ENCODE data around the gene METTL27.
"Not testable (repeated sequence)": the region's sequence is repeated elsewhere in the genome, so short reads cannot be mapped to it uniquely, and the experiment has no call there.

METTL27 gene

GRCh38 chr7:73809467-73809951, 32.8 kb downstream of the METTL27 start:
- TF ChIP-seq TARDBP (IDR thresholded peaks at IDR 0.05) = no peak
- TF ChIP-seq LEF1 (IDR thresholded peaks at IDR 0.05; ENCODE audit: borderline replicate concordance) = no peak
- no peak for TF ChIP-seq FOXA1 (IDR thresholded peaks at IDR 0.05)
- no peak for TF ChIP-seq PKNOX1 (IDR thresholded peaks at IDR 0.05)
- TF ChIP-seq SUZ12 (IDR thresholded peaks at IDR 0.05) = no peak
- TF ChIP-seq NFRKB (IDR thresholded peaks at IDR 0.05) = no peak
- TF ChIP-seq ARNT (IDR thresholded peaks at IDR 0.05) = no peak
- no peak for TF ChIP-seq BHLHE40 (IDR thresholded peaks at IDR 0.05; ENCODE audit: borderline replicate concordance)
- TF ChIP-seq CTBP1 (IDR thresholded peaks at IDR 0.05; ENCODE audit: borderline replicate concordance) = no peak
- TF ChIP-seq ZNF384 (IDR thresholded peaks at IDR 0.05) = no peak
- no peak for TF ChIP-seq HDGF (IDR thresholded peaks at IDR 0.05; ENCODE audit: borderline replicate concordance)
- TF ChIP-seq ELF4 (IDR thresholded peaks at IDR 0.05) = no peak
- no peak for TF ChIP-seq SP1 (IDR thresholded peaks at IDR 0.05)
- POLR2A ChIA-PET = no interaction called here
- DNase-seq (ENCODE audit: extremely low spot score) = no peak
- CTCF ChIA-PET = interaction anchor here (0.6 kb wide), 1 partner anchor 49 kb away, joined by 3 read pairs; no protein-coding TSS in a partner anchor

- POLR2A ChIA-PET = no interaction called here
- CTCF ChIA-PET = no interaction called here
- TF ChIP-seq TARDBP (IDR thresholded peaks at IDR 0.05) (no peak), BHLHE40 (IDR thresholded peaks at IDR 0.05; ENCODE audit: borderline replicate concordance) (no peak), HDGF (IDR thresholded peaks at IDR 0.05; ENCODE audit: borderline replicate concordance) (no peak), ARNT (IDR thresholded peaks at IDR 0.05) (no peak), FOXM1 (IDR thresholded peaks at IDR 0.05; ENCODE audit: borderline replicate concordance) (no peak), LEF1 (IDR thresholded peaks at IDR 0.05; ENCODE audit: borderline replicate concordance) (no peak), SUZ12 (IDR thresholded peaks at IDR 0.05) (no peak), NFRKB (IDR thresholded peaks at IDR 0.05) (no peak), FOXK2 (IDR thresholded peaks at IDR 0.05) (no peak), PKNOX1 (IDR thresholded peaks at IDR 0.05) (no peak), SP1 (IDR thresholded peaks at IDR 0.05) (no peak), L3MBTL2 (conservative IDR thresholded peaks at IDR 0.05) (no peak), FOXA1 (IDR thresholded peaks at IDR 0.05) (no peak), ZNF384 (IDR thresholded peaks at IDR 0.05) (no peak), ELF4 (IDR thresholded peaks at IDR 0.05) (no peak), CTBP1 (IDR thresholded peaks at IDR 0.05; ENCODE audit: borderline replicate concordance) (no peak)
- no peak for DNase-seq (ENCODE audit: extremely low spot score)
These were observed 39.9 kb downstream of the METTL27 start for GRCh38 chr7:73802459-73802858.

GRCh38 chr7:73801577-73801976, 40.7 kb downstream of the METTL27 start:
- no peak for TF ChIP-seq NFRKB (IDR thresholded peaks at IDR 0.05)
- no peak for TF ChIP-seq LEF1 (IDR thresholded peaks at IDR 0.05; ENCODE audit: borderline replicate concordance)
- no peak for TF ChIP-seq FOXA1 (IDR thresholded peaks at IDR 0.05)
- TF ChIP-seq TARDBP (IDR thresholded peaks at IDR 0.05) = no peak
- TF ChIP-seq HDGF (IDR thresholded peaks at IDR 0.05; ENCODE audit: borderline replicate concordance) = no peak
- no peak for TF ChIP-seq L3MBTL2 (conservative IDR thresholded peaks at IDR 0.05)
- no peak for TF ChIP-seq FOXM1 (IDR thresholded peaks at IDR 0.05; ENCODE audit: borderline replicate concordance)
- no peak for TF ChIP-seq SP1 (IDR thresholded peaks at IDR 0.05)
- TF ChIP-seq BHLHE40 (IDR thresholded peaks at IDR 0.05; ENCODE audit: borderline replicate concordance) = no peak
- TF ChIP-seq CTBP1 (IDR thresholded peaks at IDR 0.05; ENCODE audit: borderline replicate concordance) = no peak
- no peak for TF ChIP-seq ARNT (IDR thresholded peaks at IDR 0.05)
- no peak for TF ChIP-seq PKNOX1 (IDR thresholded peaks at IDR 0.05)
- TF ChIP-seq ZNF384 (IDR thresholded peaks at IDR 0.05) = no peak
- TF ChIP-seq SUZ12 (IDR thresholded peaks at IDR 0.05) = no peak
- TF ChIP-seq ELF4 (IDR thresholded peaks at IDR 0.05) = no peak
- no peak for TF ChIP-seq FOXK2 (IDR thresholded peaks at IDR 0.05)
- ChIA-PET CTCF (no interaction called here), POLR2A (no interaction called here)
- no peak for DNase-seq (ENCODE audit: extremely low spot score)

GRCh38 chr7:73799282-73800141, 42.8 kb downstream of the METTL27 start:
- POLR2A ChIA-PET = no interaction called here
- DNase-seq (ENCODE audit: extremely low spot score) = no peak
- TF ChIP-seq PKNOX1 (IDR thresholded peaks at IDR 0.05) (no peak), LEF1 (IDR thresholded peaks at IDR 0.05; ENCODE audit: borderline replicate concordance) (no peak), ELF4 (IDR thresholded peaks at IDR 0.05) (no peak), HDGF (IDR thresholded peaks at IDR 0.05; ENCODE audit: borderline replicate concordance) (no peak)
- CTCF ChIA-PET = no interaction called here

GRCh38 chr7:73797176-73797575, 45.1 kb downstream of the METTL27 start:
- CTCF ChIA-PET; DNase-seq (ENCODE audit: extremely low spot score); POLR2A ChIA-PET: not testable (repeated sequence)

GRCh38 chr7:73796656-73797055, 45.7 kb downstream of the METTL27 start:
- CTCF ChIA-PET; DNase-seq (ENCODE audit: extremely low spot score); POLR2A ChIA-PET: not testable (repeated sequence)

GRCh38 chr7:73795188-73795587, 47.1 kb downstream of the METTL27 start:
- CTCF ChIA-PET; POLR2A ChIA-PET; DNase-seq (ENCODE audit: extremely low spot score): not testable (repeated sequence)

GRCh38 chr7:73791170-73791690, 51.1 kb downstream of the METTL27 start:
- DNase-seq (ENCODE audit: extremely low spot score); POLR2A ChIA-PET: not testable (repeated sequence)
- CTCF ChIA-PET = interaction anchor here (0.7 to 1.1 kb wide), 2 partner anchors 21 to 33 kb away, joined by 5 read pairs; no protein-coding TSS in a partner anchor

Measured in HEK293T (cell line).